BLaER1 (cell line): ENCODE results near the gene BMP10.

Experiments used
- H3K27ac ChIP-seq: shearing (Covaris generic); formaldehyde crosslinking; 2 replicates; pipeline ENCODE4 v1.8.1; 2022
- H3K27me3 ChIP-seq: shearing (Covaris generic); formaldehyde crosslinking; 2 replicates; pipeline ENCODE4 v1.8.1; 2022
- H3K36me3 ChIP-seq: shearing (Covaris generic); formaldehyde crosslinking; 2 replicates; pipeline ENCODE4 v1.8.1; 2022
- H3K4me1 ChIP-seq: shearing (Covaris generic); formaldehyde crosslinking; 2 replicates; pipeline ENCODE4 v1.8.1; 2022
- H3K4me2 ChIP-seq: shearing (Covaris generic); formaldehyde crosslinking; 2 replicates; pipeline ENCODE4 v1.8.1; 2022
- H3K4me3 ChIP-seq: shearing (Covaris generic); formaldehyde crosslinking; 2 replicates; pipeline ENCODE4 v1.8.1; 2022
- H3K9ac ChIP-seq: shearing (Covaris generic); formaldehyde crosslinking; 2 replicates; pipeline ENCODE4 v1.8.1; 2022
- H3K9me3 ChIP-seq: shearing (Covaris generic); formaldehyde crosslinking; 2 replicates; pipeline ENCODE4 v1.8.1; 2022
- H4K20me1 ChIP-seq: shearing (Covaris generic); formaldehyde crosslinking; 2 replicates; pipeline ENCODE4 v1.8.1; 2022
- Cebpa-rat ChIP-seq: shearing (Covaris generic); IDR thresholded peaks from 2 replicates; pipeline ENCODE4 v1.8.1; 2022

Gene BMP10

DNA sequence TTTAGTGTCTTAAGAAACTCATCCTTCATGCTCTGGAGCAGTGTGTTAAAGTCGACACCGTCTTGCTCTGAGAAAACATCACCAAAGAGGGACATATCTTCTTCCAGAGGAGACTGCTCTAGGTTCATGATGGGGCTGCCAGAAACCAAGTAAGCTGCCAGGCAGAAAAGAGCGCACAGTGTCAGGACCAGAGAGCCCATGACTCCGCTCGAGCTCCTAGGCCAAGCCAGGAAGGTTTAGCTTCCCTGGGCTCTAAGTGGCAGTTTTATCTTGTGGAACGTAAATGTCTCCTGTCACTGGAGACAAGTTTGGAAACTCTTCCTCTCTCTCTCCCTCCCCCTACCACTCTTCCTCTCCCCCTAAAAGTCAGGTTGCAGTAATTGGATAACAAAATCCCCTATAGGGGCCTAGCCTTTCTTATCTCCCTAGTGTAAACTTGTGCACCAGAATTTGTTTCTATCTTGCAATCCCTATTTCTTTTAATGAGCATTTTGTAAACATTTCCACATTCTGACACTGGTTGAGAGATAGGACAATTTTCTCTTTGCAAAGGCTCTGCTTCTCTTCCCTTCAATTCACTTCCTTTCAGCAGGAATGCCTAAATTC is at the start of gene BMP10:
TSS of gene BMP10 (minus strand) at position 239 of the 606 bp plus-strand sequence. CDS start at position 200, 39 bp downstream.
- H3K27ac ChIP-seq = no peak within 1 kb of the TSS
- H3K4me2 ChIP-seq = no peak within 1 kb of the TSS
- peaks cover 4% of the 10 kb centered on the region; the same call in 1 of the 2 replicates for H3K4me1 ChIP-seq
- H3K9me3 ChIP-seq = no peaks in the 10 kb centered on the region
- H3K4me3 ChIP-seq = no peak within 1 kb of the TSS
- no peak within 1 kb of the TSS for H3K9ac ChIP-seq
- no peaks in the 10 kb centered on the region for H3K36me3 ChIP-seq
- no peaks in the 10 kb centered on the region for H4K20me1 ChIP-seq
- TF ChIP-seq Cebpa-rat = no peak
- no peaks in the 10 kb centered on the region for H3K27me3 ChIP-seq

DNA sequence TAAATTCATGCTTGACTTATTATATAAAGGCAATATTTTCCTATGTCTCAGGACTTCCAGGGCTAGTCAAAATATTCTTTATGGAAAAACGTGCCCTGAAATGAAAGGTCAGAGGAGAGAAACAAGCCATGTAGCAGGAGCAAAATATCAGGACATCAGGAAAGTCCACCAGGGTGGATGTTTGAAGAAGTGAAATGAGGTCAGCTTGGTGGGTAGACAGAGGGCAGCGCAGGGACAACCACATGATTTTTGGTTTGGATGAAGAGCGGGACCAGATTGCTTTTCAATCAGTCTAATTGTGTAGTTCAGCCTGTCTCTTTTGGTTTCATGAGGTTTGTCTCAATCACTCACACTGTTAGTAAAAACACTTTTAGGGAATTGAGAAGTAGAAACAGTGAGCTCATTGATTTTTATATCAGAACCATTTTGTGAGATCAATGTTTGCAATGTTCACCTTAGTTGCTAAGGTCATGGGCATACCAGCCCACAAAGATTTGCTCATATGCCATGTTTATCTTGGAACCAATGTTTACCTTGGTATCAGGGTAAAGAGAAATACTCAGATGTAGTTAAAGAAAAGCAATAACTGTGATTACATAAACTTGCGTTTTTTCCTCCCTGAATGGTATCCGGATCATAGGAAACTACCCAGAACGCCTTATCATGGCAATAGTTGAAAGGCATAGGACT is 49.4 kb upstream of the BMP10 start:
- Histone ChIP-seq H3K4me2 (no peak overlapping the region), H3K27me3 (no peaks in the 10 kb centered on the region), H3K4me1 (no peaks in the 10 kb centered on the region), H3K4me3 (no peak overlapping the region), H3K9ac (no peak overlapping the region), H3K9me3 (no peaks in the 10 kb centered on the region), H3K27ac (no peak overlapping the region), H3K36me3 (no peaks in the 10 kb centered on the region), H4K20me1 (no peaks in the 10 kb centered on the region)
- TF ChIP-seq Cebpa-rat = no peak

DNA sequence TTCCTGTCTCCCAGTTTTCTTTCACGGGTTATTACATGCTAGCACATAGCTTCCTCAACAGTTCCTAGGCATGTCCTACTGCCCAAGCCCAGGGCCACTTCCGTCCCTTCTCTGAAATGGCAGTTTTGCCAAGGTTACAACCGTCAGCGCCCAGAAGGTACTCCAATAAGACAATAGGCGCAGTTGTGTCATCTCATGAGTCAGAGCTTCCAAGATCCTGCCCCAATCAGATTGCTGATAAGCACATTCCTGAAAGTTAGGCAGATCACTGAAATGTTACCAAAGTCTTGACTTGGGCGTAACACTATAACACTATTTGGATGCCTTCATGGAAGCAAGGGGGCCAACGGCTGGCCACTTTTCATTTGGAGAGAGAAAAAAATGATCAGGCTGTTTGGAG is 47.3 kb upstream of the BMP10 start:
- no peak for TF ChIP-seq Cebpa-rat
- no peak overlapping the region for H3K27ac ChIP-seq
- H3K9ac ChIP-seq = no peak overlapping the region
- no peaks in the 10 kb centered on the region for H3K9me3 ChIP-seq
- H4K20me1 ChIP-seq = no peaks in the 10 kb centered on the region
- H3K4me1 ChIP-seq = no peaks in the 10 kb centered on the region
- H3K4me3 ChIP-seq = no peak overlapping the region
- H3K27me3 ChIP-seq = no peaks in the 10 kb centered on the region
- H3K36me3 ChIP-seq = no peaks in the 10 kb centered on the region
- H3K4me2 ChIP-seq = no peak overlapping the region

GRCh38 chr2:68917034-68917718 is 46.0 kb upstream of the BMP10 start:
- Histone ChIP-seq H3K27me3 (no peaks in the 10 kb centered on the region), H3K4me3 (no peak overlapping the region), H3K4me1 (peaks cover 8% of the 10 kb centered on the region; the same call in 1 of the 2 replicates), H3K36me3 (no peaks in the 10 kb centered on the region), H3K27ac (no peak overlapping the region), H3K9ac (no peak overlapping the region), H4K20me1 (no peaks in the 10 kb centered on the region), H3K9me3 (no peaks in the 10 kb centered on the region), H3K4me2 (no peak overlapping the region)
- TF ChIP-seq Cebpa-rat = no peak

DNA sequence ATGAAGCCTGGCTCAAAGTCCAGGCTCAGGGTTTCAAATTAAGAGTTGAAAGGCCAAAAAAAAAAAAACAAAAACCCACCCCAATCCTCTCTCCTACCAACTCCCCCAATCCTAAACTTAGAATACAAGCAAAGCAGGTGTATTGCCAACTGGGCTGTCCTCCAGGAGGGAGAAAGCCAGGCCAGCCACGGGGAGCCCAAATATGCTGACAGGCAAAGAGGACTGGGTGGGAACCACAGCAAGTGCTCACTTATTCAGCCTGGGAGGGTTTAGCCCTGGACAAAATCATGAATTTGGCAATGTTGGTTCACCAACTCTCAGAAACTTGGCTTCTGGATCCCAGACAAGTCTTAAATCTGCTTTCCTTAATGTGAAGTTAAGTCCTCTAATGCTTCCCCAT is 45.0 kb upstream of the BMP10 start:
- Histone ChIP-seq H3K4me2 (no peak overlapping the region), H3K4me3 (no peak overlapping the region), H3K9me3 (no peaks in the 10 kb centered on the region), H3K36me3 (no peaks in the 10 kb centered on the region), H3K4me1 (peaks cover 18% of the 10 kb centered on the region), H4K20me1 (no peaks in the 10 kb centered on the region), H3K27ac (no peak overlapping the region), H3K27me3 (no peaks in the 10 kb centered on the region), H3K9ac (no peak overlapping the region)
- TF ChIP-seq Cebpa-rat = no peak

DNA sequence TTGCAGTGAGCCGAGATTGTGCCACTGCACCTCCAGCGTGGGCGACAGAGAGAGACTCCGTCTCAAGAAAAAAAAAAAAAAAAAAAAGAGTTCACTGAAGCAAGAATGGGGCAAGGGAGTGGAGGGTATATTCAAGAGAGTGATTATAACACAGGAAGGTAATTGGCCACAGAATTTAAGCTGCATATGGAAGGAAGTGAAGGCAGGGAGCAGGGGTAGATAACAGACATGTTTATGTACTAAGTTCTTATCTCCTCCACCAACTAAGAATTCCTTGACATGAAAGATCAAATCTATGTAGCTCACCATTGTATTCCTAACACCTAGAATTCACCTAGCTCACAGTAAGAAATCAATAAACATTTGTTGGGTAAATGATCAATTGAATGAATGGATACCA is 44.2 kb upstream of the BMP10 start:
- no peaks in the 10 kb centered on the region for H3K9me3 ChIP-seq

DNA sequence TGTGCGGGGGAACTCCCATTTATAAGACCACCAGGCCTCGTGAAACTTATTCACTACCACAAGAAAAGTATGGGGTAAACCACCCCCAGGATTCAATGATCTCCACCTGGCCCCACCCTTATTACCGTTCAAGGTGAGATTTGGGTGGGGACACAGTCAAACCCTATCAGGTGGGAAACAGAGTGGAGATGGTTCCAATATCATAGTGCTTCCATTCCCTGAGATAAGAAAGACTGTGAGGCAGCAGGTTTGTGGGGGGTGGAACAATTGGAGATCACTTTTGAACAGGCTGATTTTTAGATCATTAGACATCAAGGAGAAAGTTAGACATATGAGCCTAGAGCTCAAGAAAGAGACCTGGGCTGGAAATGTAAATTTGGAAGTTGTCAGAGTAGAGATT is 42.2 kb upstream of the BMP10 start:
- Histone ChIP-seq H3K4me3 (no peak overlapping the region), H4K20me1 (no peaks in the 10 kb centered on the region), H3K4me2 (no peak overlapping the region), H3K4me1 (peaks cover 32% of the 10 kb centered on the region), H3K27me3 (no peaks in the 10 kb centered on the region), H3K27ac (no peak overlapping the region), H3K36me3 (no peaks in the 10 kb centered on the region), H3K9ac (no peak overlapping the region), H3K9me3 (no peaks in the 10 kb centered on the region)
- no peak for TF ChIP-seq Cebpa-rat

More for the DNA sequence above, 44.2 kb upstream of the BMP10 start:
- no peaks in the 10 kb centered on the region for H3K27me3 ChIP-seq
- H3K4me3 ChIP-seq = no peak overlapping the region
- H4K20me1 ChIP-seq = no peaks in the 10 kb centered on the region
- H3K9ac ChIP-seq = no peak overlapping the region
- no peaks in the 10 kb centered on the region for H3K36me3 ChIP-seq
- H3K27ac ChIP-seq = no peak overlapping the region
- no peak for TF ChIP-seq Cebpa-rat
- H3K4me2 ChIP-seq = no peak overlapping the region
- peaks cover 18% of the 10 kb centered on the region for H3K4me1 ChIP-seq

- Histone ChIP-seq H4K20me1 (no peaks in the 10 kb centered on the region), H3K27me3 (no peaks in the 10 kb centered on the region), H3K4me3 (no peak overlapping the region), H3K27ac (no peak overlapping the region), H3K9ac (no peak overlapping the region), H3K9me3 (no peaks in the 10 kb centered on the region), H3K4me1 (peaks cover 38% of the 10 kb centered on the region), H3K4me2 (no peak overlapping the region), H3K36me3 (no peaks in the 10 kb centered on the region)
- no peak for TF ChIP-seq Cebpa-rat
Measured at GRCh38 chr2:68912732-68913131, 41.5 kb upstream of the BMP10 start.

DNA sequence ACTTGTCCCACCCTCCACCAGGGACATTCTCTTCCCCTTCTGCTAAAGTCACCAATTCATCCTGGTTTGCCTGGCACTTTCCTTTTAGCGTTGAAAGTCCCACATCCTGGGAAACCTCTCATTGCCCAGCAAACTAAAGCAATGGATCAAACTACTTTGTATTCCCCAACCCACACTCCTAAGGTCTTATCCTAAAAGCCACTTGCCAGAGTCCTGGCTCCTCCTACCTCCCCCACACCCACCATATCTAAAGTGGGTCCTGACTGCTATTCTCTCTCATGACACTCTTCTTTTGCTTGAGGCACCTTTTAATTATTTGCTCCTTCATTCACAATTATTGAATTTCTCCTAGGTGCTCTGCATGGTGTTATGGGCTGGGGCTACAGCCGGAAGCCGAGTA is 40.9 kb upstream of the BMP10 start:
- H4K20me1 ChIP-seq = no peaks in the 10 kb centered on the region
- H3K4me1 ChIP-seq = peaks cover 45% of the 10 kb centered on the region
- no peak overlapping the region for H3K4me2 ChIP-seq
- no peak overlapping the region for H3K9ac ChIP-seq
- H3K27ac ChIP-seq = no peak overlapping the region
- no peaks in the 10 kb centered on the region for H3K9me3 ChIP-seq
- no peak for TF ChIP-seq Cebpa-rat
- H3K27me3 ChIP-seq = no peaks in the 10 kb centered on the region
- H3K4me3 ChIP-seq = no peak overlapping the region
- H3K36me3 ChIP-seq = no peaks in the 10 kb centered on the region

- Histone ChIP-seq H3K9ac (no peak overlapping the region), H3K4me2 (peak overlapping the region; percentile 15), H4K20me1 (no peaks in the 10 kb centered on the region), H3K27ac (no peak overlapping the region), H3K9me3 (no peaks in the 10 kb centered on the region), H3K4me1 (peaks cover 49% of the 10 kb centered on the region), H3K4me3 (no peak overlapping the region), H3K36me3 (no peaks in the 10 kb centered on the region), H3K27me3 (no peaks in the 10 kb centered on the region)
- no peak for TF ChIP-seq Cebpa-rat
Measured at GRCh38 chr2:68911709-68912108, 40.5 kb upstream of the BMP10 start.
